ENCODE results near the gene SLC44A5. TPM values are rescaled to one million over a fixed set of nuclear protein-coding genes. Genes with fewer than 3 reads are reported as not detected.

Gene SLC44A5
- total and polyA plus RNA-seq, 10 of the 15 experiments (the other 5 are each of a cell fraction or from before 2014, with no cell fraction given) = 0.04 to 1.3 TPM; not detected in 8

GRCh38 chr1:75470448-75470847 is 140.5 kb downstream of the SLC44A5 start:
- ChIA-PET POLR2A (no interaction called here), SMC1A (ENCODE audit: uncharacterized antibody, unreplicated experiment) (no interaction called here), CTCF (no interaction called here), RAD21 (ENCODE audit: unreplicated experiment) (interaction anchor here (1.9 kb wide), 1 partner anchor 205 kb away, joined by 4 read pairs; no protein-coding TSS in a partner anchor)
- Histone ChIP-seq H3K27ac (ENCODE audit: control insufficient read depth, insufficient read depth) (no peak overlapping the region), H2AFZ (ENCODE audit: control insufficient read depth, low read depth, low read length) (no peak overlapping the region), H3K4me1 (ENCODE audit: control insufficient read depth, insufficient read depth, low read length) (no peaks in the 10 kb centered on the region), H3K9me3 (replicated peaks; ENCODE audit: control insufficient read depth, insufficient read depth, low read length) (no peaks in the 10 kb centered on the region), H3K4me2 (ENCODE audit: control insufficient read depth, insufficient read depth) (no peak overlapping the region), H3K36me3 (ENCODE audit: control insufficient read depth in 2 of 2, insufficient read depth in 2 of 2, low read length in 1 of 2) (no peaks in the 10 kb centered on the region), H3K4me3 (no peak overlapping the region), H4K20me1 (ENCODE audit: control insufficient read depth, insufficient read depth) (no peaks in the 10 kb centered on the region), H3K79me2 (ENCODE audit: control insufficient read depth, insufficient read depth, low read length) (no peaks in the 10 kb centered on the region), H3K9ac (ENCODE audit: control insufficient read depth, insufficient read depth, low read length) (no peak overlapping the region), H3K27me3 (replicated peaks in 1 of 2; ENCODE audit: control insufficient read depth in 2 of 2, insufficient read depth in 2 of 2, low read length in 1 of 2) (no peaks in the 10 kb centered on the region)
- DNase-seq (ENCODE audit: low read depth, low spot score) (no peak), ATAC-seq (no peak), FAIRE-seq (no peak)
- WGBS (ENCODE audit: insufficient coverage, insufficient replicate concordance, low lambda C conversion rate, missing lambda C conversion rate) = 20% methylated on average over 6 of the region's 6 CpGs
- in situ Hi-C loops (cut with MboI) = no loop called here
- intact Hi-C loops (cut with micrococcal nuclease; ENCODE audit: unreplicated experiment) = no loop called here
- BruUV-seq (replicated peaks) = no TSS peak
- no peak for TF ChIP-seq MTA2 (IDR thresholded peaks at IDR 0.05; ENCODE audit: low read depth)

- Histone ChIP-seq H3K4me1 (ENCODE audit: control insufficient read depth, insufficient read depth, low read length) (no peaks in the 10 kb centered on the region), H3K79me2 (ENCODE audit: control insufficient read depth, insufficient read depth, low read length) (no peaks in the 10 kb centered on the region), H4K20me1 (ENCODE audit: control insufficient read depth, insufficient read depth) (no peaks in the 10 kb centered on the region), H3K9me3 (replicated peaks; ENCODE audit: control insufficient read depth, insufficient read depth, low read length) (no peaks in the 10 kb centered on the region), H3K27ac (ENCODE audit: control insufficient read depth, insufficient read depth) (no peak overlapping the region), H3K4me3 (no peak overlapping the region), H2AFZ (ENCODE audit: control insufficient read depth, low read depth, low read length) (no peak overlapping the region), H3K36me3 (ENCODE audit: control insufficient read depth in 2 of 2, insufficient read depth in 2 of 2, low read length in 1 of 2) (no peaks in the 10 kb centered on the region), H3K4me2 (ENCODE audit: control insufficient read depth, insufficient read depth) (no peak overlapping the region), H3K27me3 (replicated peaks in 1 of 2; ENCODE audit: control insufficient read depth in 2 of 2, insufficient read depth in 2 of 2, low read length in 1 of 2) (no peaks in the 10 kb centered on the region), H3K9ac (ENCODE audit: control insufficient read depth, insufficient read depth, low read length) (no peak overlapping the region)
- no peak for FAIRE-seq
- POLR2A ChIA-PET = interaction anchor here (0.6 kb wide), 2 partner anchors 53 to 73 kb away, joined by 5 to 7 read pairs; no protein-coding TSS in a partner anchor
- BruUV-seq (replicated peaks) = no TSS peak
- RAD21 ChIA-PET (ENCODE audit: unreplicated experiment) = interaction anchor here (1.9 kb wide), 1 partner anchor 204 kb away, joined by 4 read pairs; no protein-coding TSS in a partner anchor
- TF ChIP-seq MTA3 (IDR thresholded peaks at IDR 0.05; ENCODE audit: borderline replicate concordance, low read length) = no peak
- no peak for TF ChIP-seq EZH2 (IDR thresholded peaks at IDR 0.05; ENCODE audit: borderline replicate concordance, control insufficient read depth, low read depth, low read length)
- TF ChIP-seq TCF12 (IDR thresholded peaks at IDR 0.05; ENCODE audit: low read depth, low read length) = no peak
- TF ChIP-seq DPF2 (IDR thresholded peaks at IDR 0.05) = no peak
- in situ Hi-C loops (cut with MboI) (no loop called here), intact Hi-C loops (cut with micrococcal nuclease; ENCODE audit: unreplicated experiment) (no loop called here)
- DNase-seq (ENCODE audit: low read depth, low spot score) = no peak
- ATAC-seq = no peak
- SMC1A ChIA-PET (ENCODE audit: uncharacterized antibody, unreplicated experiment) = no interaction called here
- 18% methylated on average over 7 of the region's 7 CpGs for WGBS (ENCODE audit: insufficient coverage, insufficient replicate concordance, low lambda C conversion rate, missing lambda C conversion rate)
- CTCF ChIA-PET = no interaction called here
Measured at GRCh38 chr1:75469586-75470173, 141.2 kb downstream of the SLC44A5 start.

Measured in GM12878 (cell line).